Stimulated activated CD4-positive, alpha-beta T cell treated with anti-CD3 and anti-CD28 coated beads, Interleukin-4, amount 100 ng/mL, for 48 hours (primary cell): Measurements from ENCODE around the gene GCDH.
"Not testable (repeated sequence)": the region's sequence is repeated elsewhere in the genome, so short reads cannot be mapped to it uniquely, and the experiment has no call there.

Experiments
- DNase-seq, 2 donors: peaks; one replicate each; pipeline ENCODE4 v3.0.0-alpha.2; 2020; ENCODE audit warnings: low read depth in 2 of 2

Gene GCDH

DNA sequence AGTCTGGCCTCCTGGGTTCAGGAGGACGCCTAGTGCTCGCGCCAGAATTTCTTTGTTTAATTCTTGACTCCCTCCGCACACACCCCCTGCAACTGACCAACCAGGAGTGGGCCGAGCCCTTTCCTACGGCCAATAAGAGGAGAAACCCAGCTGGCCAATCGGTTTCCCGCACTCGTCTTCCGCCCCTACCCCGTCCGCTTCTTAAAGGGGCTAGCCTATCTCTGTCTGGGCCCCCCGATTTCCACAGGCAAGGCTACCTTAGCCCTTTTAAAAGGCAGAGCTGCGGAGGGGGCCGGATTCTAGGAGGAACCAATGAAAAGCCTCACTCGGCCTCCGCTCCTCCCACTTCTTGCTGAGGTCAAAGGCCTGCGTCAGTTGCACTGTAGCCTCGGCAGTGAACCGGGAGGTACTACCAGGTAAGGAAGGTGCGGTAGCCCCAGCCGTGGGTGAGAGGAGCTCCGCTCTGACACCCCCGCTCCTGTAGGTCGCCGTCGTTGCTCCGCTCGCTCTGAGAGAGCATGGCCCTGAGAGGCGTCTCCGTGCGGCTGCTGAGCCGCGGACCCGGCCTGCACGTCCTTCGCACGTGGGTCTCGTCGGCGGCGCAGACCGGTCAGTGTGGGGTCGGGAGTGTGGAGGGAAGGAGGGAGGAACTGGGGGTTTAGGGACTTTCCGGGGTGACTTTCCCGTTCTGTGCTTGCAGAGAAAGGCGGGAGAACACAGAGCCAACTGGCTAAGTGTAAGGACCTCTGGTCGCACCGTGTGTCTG, at the start of gene GCDH:
Gene GCDH (plus strand): TSS at position 374 of the 766 bp plus-strand sequence. CDS start 145 bp downstream, at position 519.
- DNase-seq: peak; percentile 92 to 95

- no peak for DNase-seq
Observed at GRCh38 chr19:12842511-12842910, 48.4 kb upstream of the GCDH start.

GRCh38 chr19:12843328-12843727, 47.6 kb upstream of the GCDH start:
- no peak for DNase-seq

DNA sequence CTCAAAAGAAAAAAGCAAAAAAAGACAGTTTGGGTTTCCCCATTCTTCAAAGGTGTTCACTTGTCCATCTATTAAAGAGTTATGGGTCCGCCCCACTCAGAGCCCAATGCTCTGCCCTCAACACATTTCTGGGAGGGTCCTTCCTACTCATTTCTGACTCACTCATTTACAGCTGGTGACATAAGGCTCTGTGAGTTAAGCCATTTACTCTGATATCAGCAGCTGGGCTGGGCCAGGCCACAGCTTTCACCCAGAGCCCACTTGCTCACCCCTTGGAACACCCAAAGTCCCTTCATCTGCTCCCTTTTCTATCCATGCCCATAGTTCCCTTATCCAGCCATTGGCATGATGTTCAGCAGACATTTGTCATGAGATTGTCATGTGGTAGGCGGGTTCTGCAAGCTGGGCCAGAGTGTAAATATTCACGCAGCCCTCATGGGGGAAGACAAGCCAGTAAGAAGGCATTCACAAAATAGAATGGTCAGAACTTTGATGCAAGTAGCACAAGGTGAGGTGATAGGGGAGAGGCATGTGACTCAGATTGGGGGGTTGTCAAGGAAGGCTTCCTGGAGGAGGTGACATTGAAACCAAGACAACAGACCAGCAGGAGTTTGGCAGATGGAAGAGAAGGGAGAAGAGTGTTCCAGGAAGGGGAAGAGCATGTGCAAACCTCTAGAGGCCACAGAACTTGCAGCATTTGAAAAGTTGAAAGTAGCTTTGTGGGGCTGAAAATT, 46.8 kb upstream of the GCDH start:
- DNase-seq: no peak

GRCh38 chr19:12846613-12847012, 44.3 kb upstream of the GCDH start:
- DNase-seq: not testable (repeated sequence)

DNA sequence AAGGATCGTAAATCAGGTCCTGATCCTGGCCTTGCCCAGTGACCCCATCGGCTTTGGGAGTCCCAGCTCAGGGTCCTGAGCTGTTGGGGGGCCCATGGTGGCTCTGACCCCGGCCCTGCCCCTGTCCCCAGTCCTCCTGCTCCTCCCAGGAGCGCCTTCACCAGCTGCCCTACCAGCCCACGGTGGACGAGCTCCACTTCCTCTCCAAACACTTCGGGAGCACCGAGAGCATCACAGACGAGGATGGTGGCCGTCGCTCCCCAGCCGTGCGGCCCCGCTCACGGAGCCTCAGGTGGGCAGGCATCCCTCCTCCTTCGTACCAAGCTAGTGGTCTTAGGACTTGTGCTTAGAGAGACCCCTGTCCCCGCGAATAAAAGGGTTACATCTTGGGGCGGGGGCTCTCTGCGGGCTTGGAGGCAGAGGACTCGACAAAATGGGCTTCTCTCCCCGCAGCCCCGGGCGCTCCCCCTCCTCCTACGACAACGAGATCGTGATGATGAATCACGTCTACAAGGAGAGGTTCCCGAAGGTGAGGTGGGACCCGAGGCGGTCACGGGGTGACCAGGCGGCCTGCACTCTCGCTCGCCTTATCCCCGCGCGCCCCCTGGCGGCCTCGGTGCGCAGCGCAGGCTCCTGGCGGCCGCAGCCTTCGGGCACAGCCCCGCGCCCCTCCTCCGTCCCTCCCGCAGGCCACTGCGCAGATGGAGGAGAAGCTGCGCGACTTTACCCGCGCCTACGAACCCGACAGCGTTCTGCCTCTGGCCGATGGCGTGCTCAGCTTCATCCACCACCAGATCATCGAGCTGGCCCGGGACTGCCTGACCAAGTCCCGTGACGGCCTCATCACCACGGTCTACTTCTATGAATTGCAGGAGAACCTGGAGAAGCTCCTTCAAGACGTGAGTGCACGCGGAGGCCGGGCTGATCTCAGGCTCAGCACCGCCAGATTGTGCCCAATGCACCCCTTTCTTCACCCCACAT, 43.5 kb upstream of the GCDH start:
- peak; percentile 82 to 91 for DNase-seq

GRCh38 chr19:12856653-12857052, 34.3 kb upstream of the GCDH start:
- no peak for DNase-seq

DNA sequence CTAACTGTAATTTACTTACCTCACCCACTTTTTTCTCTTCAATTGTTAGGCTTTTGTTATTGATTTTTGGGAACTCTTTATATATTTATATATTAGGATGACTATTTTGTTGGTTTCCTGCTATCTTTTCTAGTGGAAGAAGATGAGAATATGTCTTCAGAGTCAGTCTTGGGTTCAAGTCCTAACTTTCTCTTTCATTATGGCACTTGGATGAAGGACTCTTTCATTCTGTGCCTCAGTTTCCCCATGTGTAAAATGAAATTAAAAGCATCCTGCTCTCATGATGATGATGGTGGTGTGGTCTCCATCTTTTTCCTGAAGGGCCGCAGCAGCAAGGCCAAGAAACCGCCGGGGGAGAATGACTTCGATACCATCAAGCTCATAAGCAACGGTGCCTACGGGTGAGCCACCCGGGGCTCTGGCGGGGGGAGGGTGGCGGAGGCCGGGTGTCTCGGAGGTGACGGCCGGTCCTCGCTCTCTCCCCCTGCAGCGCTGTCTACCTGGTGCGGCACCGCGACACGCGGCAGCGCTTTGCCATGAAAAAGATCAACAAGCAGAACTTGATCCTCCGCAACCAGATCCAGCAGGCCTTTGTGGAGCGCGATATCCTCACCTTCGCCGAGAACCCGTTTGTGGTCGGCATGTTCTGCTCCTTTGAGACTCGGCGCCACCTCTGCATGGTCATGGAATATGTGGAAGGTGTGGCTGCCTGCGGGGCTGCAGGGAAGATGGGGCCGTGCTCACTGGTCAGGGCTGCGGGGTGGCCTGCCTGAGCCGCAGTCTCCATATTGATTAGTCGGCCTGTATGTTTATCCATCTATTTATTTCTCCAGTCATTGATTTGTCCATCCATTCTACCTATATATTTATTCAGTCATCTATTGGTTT, 32.7 kb upstream of the GCDH start:
- DNase-seq: no peak

- DNase-seq: no peak
Observed at GRCh38 chr19:12859546-12859945, 31.4 kb upstream of the GCDH start.

DNA sequence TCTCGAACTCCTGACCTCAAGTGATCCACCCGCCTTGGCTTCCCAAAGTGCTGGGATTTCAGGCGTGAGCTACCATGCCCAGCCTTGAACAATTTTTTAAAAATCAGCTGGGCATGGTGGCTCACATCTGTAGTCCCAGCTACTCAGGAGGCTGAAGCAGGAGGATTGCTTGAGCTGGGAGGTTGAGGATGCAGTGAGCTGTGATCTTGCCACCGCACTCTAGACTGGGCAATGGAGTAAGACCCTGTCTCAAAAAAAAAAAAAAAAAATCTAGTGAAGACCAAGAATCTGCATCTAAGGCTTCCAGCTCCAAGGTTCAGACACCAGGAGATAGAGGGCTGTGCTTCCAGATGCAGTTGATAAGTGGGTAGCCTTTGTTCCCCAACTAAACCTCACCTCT, 26.8 kb upstream of the GCDH start:
- no peak for DNase-seq

GRCh38 chr19:12864721-12865715, 25.9 kb upstream of the GCDH start:
- no peak for DNase-seq

- DNase-seq: no peak
Observed at GRCh38 chr19:12865746-12866415, 25.1 kb upstream of the GCDH start.

DNA sequence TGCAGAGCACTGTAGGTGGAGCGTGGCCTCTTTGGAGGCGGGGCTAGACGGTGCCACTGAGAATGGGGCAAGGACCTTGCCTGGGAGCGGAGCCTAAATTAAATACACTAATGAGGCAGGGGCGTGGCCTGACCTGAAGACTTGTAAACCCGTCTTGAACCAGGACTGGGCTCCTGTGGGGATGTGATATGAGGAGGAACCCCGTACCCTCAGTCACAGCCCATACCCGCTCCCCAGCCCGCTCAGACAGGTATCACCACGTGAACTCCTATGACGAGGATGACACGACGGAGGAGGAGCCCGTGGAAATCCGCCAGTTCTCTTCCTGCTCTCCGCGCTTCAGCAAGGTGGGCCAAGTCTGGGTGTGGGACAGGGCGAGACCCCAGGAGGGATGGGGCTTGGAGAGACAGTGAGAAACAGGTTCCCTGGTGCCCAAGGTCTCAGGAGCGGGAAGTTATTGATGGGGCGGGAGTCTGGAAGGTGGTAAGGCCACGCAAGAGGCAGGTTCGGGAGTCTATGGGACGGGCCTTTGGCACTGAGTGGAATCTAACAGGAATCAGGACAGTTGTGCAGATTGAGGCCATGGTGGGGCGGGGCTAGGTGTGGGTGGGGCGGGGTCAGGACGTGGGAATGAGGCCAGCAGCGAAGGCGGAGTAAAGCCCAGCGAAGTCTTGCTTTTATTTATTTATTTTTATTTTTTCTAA, 24.4 kb upstream of the GCDH start:
- DNase-seq: no peak

GRCh38 chr19:12867120-12868099, 23.6 kb upstream of the GCDH start:
- DNase-seq: peak; percentile 54 to 70

- no peak for DNase-seq
Observed at GRCh38 chr19:12868540-12869112, 22.3 kb upstream of the GCDH start.

DNA sequence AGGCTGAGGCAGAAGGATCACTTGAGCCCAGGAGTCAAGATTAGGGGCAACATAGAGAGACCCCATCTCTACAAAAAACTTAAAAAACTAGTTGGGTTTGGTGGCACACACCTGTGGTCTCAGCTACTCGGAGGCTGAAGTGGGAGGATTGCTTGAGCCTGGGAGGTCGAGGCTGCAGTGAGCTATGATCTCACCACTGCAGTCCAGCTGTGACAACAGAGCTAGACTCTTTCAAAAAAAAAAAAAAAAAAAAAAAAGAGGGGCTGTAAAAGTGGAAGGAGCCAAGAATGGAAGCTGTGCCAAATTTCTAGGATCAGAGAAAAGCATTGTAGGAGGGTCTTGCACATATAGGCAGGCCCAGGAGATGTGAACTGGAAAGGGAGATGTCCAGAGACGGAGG, 19.3 kb upstream of the GCDH start:
- DNase-seq: no peak

- no peak for DNase-seq
Observed at GRCh38 chr19:12872255-12872654, 18.7 kb upstream of the GCDH start.
